ENCODE results near the gene GNAS. TPM values are rescaled to one million over a fixed set of nuclear protein-coding genes. Genes with fewer than 3 reads are reported as not detected.

Gene GNAS
- total and polyA plus RNA-seq, 3 experiments from 2014 or later = 218 to 666 (median 637) TPM

- Histone ChIP-seq H3K27me3 (ENCODE audit: insufficient read depth, low read length, poor library complexity, severe bottlenecking) (no peaks in the 10 kb centered on the region), H3K36me3 (ENCODE audit: insufficient read depth, low read length) (peaks cover 47% of the 10 kb centered on the region), H3K27ac (ENCODE audit: low read depth, low read length) (no peak overlapping the region), H3K9me3 (ENCODE audit: low read length) (no peaks in the 10 kb centered on the region), H3K4me3 (ENCODE audit: low read length) (no peak overlapping the region), H3K4me1 (ENCODE audit: insufficient read depth, low read length) (peaks cover 22% of the 10 kb centered on the region)
- ChIA-PET POLR2A (no interaction called here), CTCF (no interaction called here)
- Mint-ChIP-seq H3K4me1 (peaks cover 39 to 55% (median 39%) of the 10 kb centered on the region in 3 donors), H3K4me3 (no peak overlapping the region), H3K27me3 (no peaks in the 10 kb centered on the region), H3K9me3 (no peaks in the 10 kb centered on the region), H3K27ac (no peak overlapping the region), H3K36me3 (peaks cover 10 to 59% (median 28%) of the 10 kb centered on the region in 3 donors)
- DNase-seq = no peak
Measured at GRCh38 chr20:58911309-58911708, 58.8 kb downstream of the GNAS start.

- H3K9me3 ChIP-seq (ENCODE audit: low read length) = no peaks in the 10 kb centered on the region
- peak overlapping the region in 1 of 8 donors; percentile 43 for H3K27ac Mint-ChIP-seq
- no peak overlapping the region for H3K4me3 ChIP-seq (ENCODE audit: low read length)
- ChIA-PET CTCF (no interaction called here), POLR2A (no interaction called here)
- H3K9me3 Mint-ChIP-seq = no peaks in the 10 kb centered on the region
- H3K36me3 ChIP-seq (ENCODE audit: insufficient read depth, low read length) = peaks cover 42% of the 10 kb centered on the region
- H3K27me3 Mint-ChIP-seq = no peaks in the 10 kb centered on the region
- DNase-seq = no peak
- no peak overlapping the region for H3K27ac ChIP-seq (ENCODE audit: low read depth, low read length)
- H3K4me1 Mint-ChIP-seq = peaks cover 34 to 49% (median 35%) of the 10 kb centered on the region in 3 donors
- H3K36me3 Mint-ChIP-seq = peaks cover 10 to 54% (median 27%) of the 10 kb centered on the region in 3 donors
- no peaks in the 10 kb centered on the region for H3K27me3 ChIP-seq (ENCODE audit: insufficient read depth, low read length, poor library complexity, severe bottlenecking)
- no peak overlapping the region for H3K4me3 Mint-ChIP-seq
- H3K4me1 ChIP-seq (ENCODE audit: insufficient read depth, low read length) = peaks cover 17% of the 10 kb centered on the region
Measured at GRCh38 chr20:58911970-58912369, 59.5 kb downstream of the GNAS start.

- Mint-ChIP-seq H3K4me3 (no peak overlapping the region), H3K27me3 (no peaks in the 10 kb centered on the region), H3K4me1 (peaks cover 23 to 38% (median 24%) of the 10 kb centered on the region in 3 donors), H3K27ac (peak overlapping the region in 1 of 8 donors; percentile 38), H3K36me3 (peaks cover 10 to 42% (median 19%) of the 10 kb centered on the region in 3 donors), H3K9me3 (no peaks in the 10 kb centered on the region)
- DNase-seq = no peak
- H3K4me1 ChIP-seq (ENCODE audit: insufficient read depth, low read length) = peaks cover 6% of the 10 kb centered on the region
- no peaks in the 10 kb centered on the region for H3K27me3 ChIP-seq (ENCODE audit: insufficient read depth, low read length, poor library complexity, severe bottlenecking)
- H3K9me3 ChIP-seq (ENCODE audit: low read length) = no peaks in the 10 kb centered on the region
- peaks cover 35% of the 10 kb centered on the region for H3K36me3 ChIP-seq (ENCODE audit: insufficient read depth, low read length)
- H3K27ac ChIP-seq (ENCODE audit: low read depth, low read length) = no peak overlapping the region
- POLR2A ChIA-PET = interaction anchor here (0.7 kb wide), 1 partner anchor 118 kb away, joined by 3 read pairs; no protein-coding TSS in a partner anchor
- no peak overlapping the region for H3K4me3 ChIP-seq (ENCODE audit: low read length)
- CTCF ChIA-PET = no interaction called here
Measured at GRCh38 chr20:58913079-58913478, 60.6 kb downstream of the GNAS start.

- no peaks in the 10 kb centered on the region for H3K4me1 Mint-ChIP-seq
- DNase-seq = no peak
- no peak overlapping the region for H3K27ac Mint-ChIP-seq
- no peaks in the 10 kb centered on the region for H3K36me3 ChIP-seq (ENCODE audit: insufficient read depth, low read length)
- no peak overlapping the region for H3K4me3 Mint-ChIP-seq
- H3K36me3 Mint-ChIP-seq = no peaks in the 10 kb centered on the region
- ChIA-PET POLR2A (no interaction called here), CTCF (interaction anchor here (0.7 kb wide), 1 partner anchor 542 kb away, joined by 3 read pairs; no protein-coding TSS in a partner anchor)
- peaks cover 3% of the 10 kb centered on the region for H3K27me3 ChIP-seq (ENCODE audit: insufficient read depth, low read length, poor library complexity, severe bottlenecking)
- H3K27ac ChIP-seq (ENCODE audit: low read depth, low read length) = no peak overlapping the region
- H3K9me3 Mint-ChIP-seq = no peaks in the 10 kb centered on the region
- H3K9me3 ChIP-seq (ENCODE audit: low read length) = no peaks in the 10 kb centered on the region
- H3K4me3 ChIP-seq (ENCODE audit: low read length) = no peak overlapping the region
- H3K4me1 ChIP-seq (ENCODE audit: insufficient read depth, low read length) = no peaks in the 10 kb centered on the region
- H3K27me3 Mint-ChIP-seq = peaks cover 0 to 1% of the 10 kb centered on the region in 2 donors
Measured at GRCh38 chr20:58918621-58919020, 66.1 kb downstream of the GNAS start.

- H3K4me3 ChIP-seq (ENCODE audit: low read length) = no peak overlapping the region
- no peaks in the 10 kb centered on the region for H3K9me3 ChIP-seq (ENCODE audit: low read length)
- POLR2A ChIA-PET = no interaction called here
- DNase-seq = no peak
- no peak overlapping the region for H3K4me3 Mint-ChIP-seq
- H3K36me3 ChIP-seq (ENCODE audit: insufficient read depth, low read length) = no peaks in the 10 kb centered on the region
- H3K27ac ChIP-seq (ENCODE audit: low read depth, low read length) = no peak overlapping the region
- H3K4me1 ChIP-seq (ENCODE audit: insufficient read depth, low read length) = no peaks in the 10 kb centered on the region
- no peaks in the 10 kb centered on the region for H3K4me1 Mint-ChIP-seq
- H3K9me3 Mint-ChIP-seq = no peaks in the 10 kb centered on the region
- no peak overlapping the region for H3K27ac Mint-ChIP-seq
- H3K27me3 Mint-ChIP-seq = peaks cover 0 to 1% of the 10 kb centered on the region in 2 donors
- peaks cover 3% of the 10 kb centered on the region for H3K27me3 ChIP-seq (ENCODE audit: insufficient read depth, low read length, poor library complexity, severe bottlenecking)
- CTCF ChIA-PET = no interaction called here
- H3K36me3 Mint-ChIP-seq = no peaks in the 10 kb centered on the region
Measured at GRCh38 chr20:58921564-58921963, 69.0 kb downstream of the GNAS start.

- no peak overlapping the region for H3K4me3 Mint-ChIP-seq
- no peaks in the 10 kb centered on the region for H3K4me1 Mint-ChIP-seq
- H3K36me3 Mint-ChIP-seq = no peaks in the 10 kb centered on the region
- no peak for DNase-seq
- H3K27ac Mint-ChIP-seq = no peak overlapping the region
- Histone ChIP-seq H3K27ac (ENCODE audit: low read depth, low read length) (no peak overlapping the region), H3K36me3 (ENCODE audit: insufficient read depth, low read length) (no peaks in the 10 kb centered on the region), H3K4me3 (ENCODE audit: low read length) (no peak overlapping the region), H3K9me3 (ENCODE audit: low read length) (no peaks in the 10 kb centered on the region), H3K4me1 (ENCODE audit: insufficient read depth, low read length) (no peaks in the 10 kb centered on the region), H3K27me3 (ENCODE audit: insufficient read depth, low read length, poor library complexity, severe bottlenecking) (peaks cover 3% of the 10 kb centered on the region)
- H3K27me3 Mint-ChIP-seq = peaks cover 0 to 1% of the 10 kb centered on the region in 2 donors
- POLR2A ChIA-PET = no interaction called here
- CTCF ChIA-PET = no interaction called here
- no peaks in the 10 kb centered on the region for H3K9me3 Mint-ChIP-seq
Measured at GRCh38 chr20:58922036-58922435, 69.5 kb downstream of the GNAS start.

GRCh38 chr20:58923117-58923712 lies 70.7 kb downstream of the GNAS start:
- Histone ChIP-seq H3K36me3 (ENCODE audit: insufficient read depth, low read length) (no peaks in the 10 kb centered on the region), H3K27ac (ENCODE audit: low read depth, low read length) (no peak overlapping the region), H3K9me3 (ENCODE audit: low read length) (no peaks in the 10 kb centered on the region), H3K4me1 (ENCODE audit: insufficient read depth, low read length) (no peaks in the 10 kb centered on the region), H3K27me3 (ENCODE audit: insufficient read depth, low read length, poor library complexity, severe bottlenecking) (peaks cover 3% of the 10 kb centered on the region), H3K4me3 (ENCODE audit: low read length) (no peak overlapping the region)
- Mint-ChIP-seq H3K4me3 (no peak overlapping the region), H3K27ac (no peak overlapping the region), H3K4me1 (no peaks in the 10 kb centered on the region), H3K27me3 (peaks cover 0 to 4% of the 10 kb centered on the region in 2 donors), H3K9me3 (no peaks in the 10 kb centered on the region), H3K36me3 (peaks cover 0 to 2% (median 0%) of the 10 kb centered on the region in 3 donors)
- POLR2A ChIA-PET = no interaction called here
- CTCF ChIA-PET = interaction anchor here (0.7 kb wide), 1 partner anchor 13 kb away, joined by 3 read pairs; no protein-coding TSS in a partner anchor
- no peak for DNase-seq

GRCh38 chr20:58926802-58927489 lies 74.4 kb downstream of the GNAS start:
- no peaks in the 10 kb centered on the region for H3K4me1 ChIP-seq (ENCODE audit: insufficient read depth, low read length)
- POLR2A ChIA-PET = no interaction called here
- no peak overlapping the region for H3K27ac ChIP-seq (ENCODE audit: low read depth, low read length)
- no peak overlapping the region for H3K4me3 Mint-ChIP-seq
- no peaks in the 10 kb centered on the region for H3K9me3 ChIP-seq (ENCODE audit: low read length)
- peaks cover 0 to 2% (median 0%) of the 10 kb centered on the region in 3 donors for H3K36me3 Mint-ChIP-seq
- no peaks in the 10 kb centered on the region for H3K36me3 ChIP-seq (ENCODE audit: insufficient read depth, low read length)
- H3K4me3 ChIP-seq (ENCODE audit: low read length) = no peak overlapping the region
- no peak overlapping the region for H3K27ac Mint-ChIP-seq
- H3K9me3 Mint-ChIP-seq = no peaks in the 10 kb centered on the region
- H3K27me3 ChIP-seq (ENCODE audit: insufficient read depth, low read length, poor library complexity, severe bottlenecking) = peaks cover 8% of the 10 kb centered on the region
- DNase-seq = no peak
- peaks cover 9 to 17% of the 10 kb centered on the region in 2 donors for H3K27me3 Mint-ChIP-seq
- no peaks in the 10 kb centered on the region for H3K4me1 Mint-ChIP-seq
- CTCF ChIA-PET = no interaction called here
